SU-DHL-6 (cell line): ENCODE data around the gene OSBPL5.

Experiments used
- CTCF ChIP-seq: fragments of 200-600 bp; sonication (generic); IDR thresholded peaks from one replicate; pipeline ENCODE4 v1.5.1; 2017; ENCODE audit warnings: antibody characterized with exemption, mild to moderate bottlenecking, low read length, moderate library complexity; ENCODE audit not compliant: insufficient read depth, poor library complexity, severe bottlenecking
- EZH2phosphoT487 ChIP-seq: fragments of 200-600 bp; sonication (generic), shearing (Covaris generic); conservative IDR thresholded peaks from 2 replicates; pipeline ENCODE4 v1.6.1; 2018; ENCODE audit warnings: mild to moderate bottlenecking, antibody characterized with exemption, low read length, moderate library complexity, mixed read lengths

GRCh38 chr11:3206156-3206921, 41.2 kb upstream of the OSBPL5 start:
- TF ChIP-seq EZH2phosphoT487 (no peak), CTCF (no peak)
